AG09309 (cell line): ENCODE data around the gene ST3GAL3.

Experiments used
- DNase-seq: peaks from one replicate; pipeline ENCODE4 v3.0.0-alpha.2; 2010; ENCODE audit warnings: low read depth
- H3K4me3 ChIP-seq: 2 replicates; pipeline ENCODE4 v1.5.1; 2011; ENCODE audit warnings: mild to moderate bottlenecking, low read depth, low read length, moderate library complexity; ENCODE audit not compliant: control insufficient read depth
- TF ChIP-seq, protein P1 (sequence below): IDR thresholded peaks from 2 replicates; pipeline ENCODE4 v1.5.1; 2011; ENCODE audit warnings: mild to moderate bottlenecking, low read depth, low read length, inconsistent platforms; ENCODE audit not compliant: insufficient read depth, control insufficient read depth; ENCODE audit errors: missing control alignments

ST3GAL3 gene

GRCh38 chr1:43747736-43748135 is 40.4 kb downstream of the ST3GAL3 start:
- no peak overlapping the region for H3K4me3 ChIP-seq
- no peak for DNase-seq
- TF ChIP-seq, protein P1, sequence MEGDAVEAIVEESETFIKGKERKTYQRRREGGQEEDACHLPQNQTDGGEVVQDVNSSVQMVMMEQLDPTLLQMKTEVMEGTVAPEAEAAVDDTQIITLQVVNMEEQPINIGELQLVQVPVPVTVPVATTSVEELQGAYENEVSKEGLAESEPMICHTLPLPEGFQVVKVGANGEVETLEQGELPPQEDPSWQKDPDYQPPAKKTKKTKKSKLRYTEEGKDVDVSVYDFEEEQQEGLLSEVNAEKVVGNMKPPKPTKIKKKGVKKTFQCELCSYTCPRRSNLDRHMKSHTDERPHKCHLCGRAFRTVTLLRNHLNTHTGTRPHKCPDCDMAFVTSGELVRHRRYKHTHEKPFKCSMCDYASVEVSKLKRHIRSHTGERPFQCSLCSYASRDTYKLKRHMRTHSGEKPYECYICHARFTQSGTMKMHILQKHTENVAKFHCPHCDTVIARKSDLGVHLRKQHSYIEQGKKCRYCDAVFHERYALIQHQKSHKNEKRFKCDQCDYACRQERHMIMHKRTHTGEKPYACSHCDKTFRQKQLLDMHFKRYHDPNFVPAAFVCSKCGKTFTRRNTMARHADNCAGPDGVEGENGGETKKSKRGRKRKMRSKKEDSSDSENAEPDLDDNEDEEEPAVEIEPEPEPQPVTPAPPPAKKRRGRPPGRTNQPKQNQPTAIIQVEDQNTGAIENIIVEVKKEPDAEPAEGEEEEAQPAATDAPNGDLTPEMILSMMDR, result no peak

DNA sequence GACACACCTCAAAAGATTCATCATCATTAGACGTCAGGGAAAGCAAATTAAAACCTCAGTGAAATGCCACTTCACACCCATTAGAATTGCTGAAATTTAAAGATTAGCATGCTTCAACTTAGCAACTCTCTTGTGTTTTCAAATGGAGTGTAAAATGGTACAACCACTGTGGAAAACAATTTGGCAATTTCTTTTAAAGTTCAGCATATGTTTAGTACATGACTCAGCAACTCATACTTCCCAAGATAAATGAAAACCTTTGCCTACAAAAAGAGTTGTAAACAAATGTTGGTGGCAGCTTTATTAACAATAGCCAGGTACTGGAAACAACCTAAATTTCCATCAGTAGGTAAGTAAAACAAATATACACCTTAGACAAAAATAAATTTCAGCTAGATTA is 42.7 kb downstream of the ST3GAL3 start:
- TF ChIP-seq, protein P1, result no peak
- no peak for DNase-seq
- no peak overlapping the region for H3K4me3 ChIP-seq

DNA sequence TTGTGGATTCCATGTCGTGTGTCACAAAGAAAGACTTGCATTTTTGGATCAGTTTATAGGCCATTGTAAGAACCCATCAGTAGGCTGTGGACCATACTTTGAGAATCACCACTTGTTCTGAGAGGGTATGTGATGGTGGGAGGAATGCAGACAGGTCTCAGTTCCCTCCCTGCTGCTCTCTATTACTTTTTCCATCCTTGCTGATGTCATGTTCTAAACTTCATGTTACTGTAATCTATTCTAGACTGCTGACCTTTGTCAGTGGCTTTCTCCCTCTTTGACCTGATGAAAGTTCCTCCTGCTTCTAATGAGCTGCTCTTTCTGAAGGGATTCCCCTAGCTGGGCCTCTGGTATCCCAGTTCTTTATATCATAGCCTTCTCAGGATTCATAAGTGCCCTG is 46.1 kb downstream of the ST3GAL3 start:
- TF ChIP-seq, protein P1, result no peak
- H3K4me3 ChIP-seq, result no peak overlapping the region
- no peak for DNase-seq

DNA sequence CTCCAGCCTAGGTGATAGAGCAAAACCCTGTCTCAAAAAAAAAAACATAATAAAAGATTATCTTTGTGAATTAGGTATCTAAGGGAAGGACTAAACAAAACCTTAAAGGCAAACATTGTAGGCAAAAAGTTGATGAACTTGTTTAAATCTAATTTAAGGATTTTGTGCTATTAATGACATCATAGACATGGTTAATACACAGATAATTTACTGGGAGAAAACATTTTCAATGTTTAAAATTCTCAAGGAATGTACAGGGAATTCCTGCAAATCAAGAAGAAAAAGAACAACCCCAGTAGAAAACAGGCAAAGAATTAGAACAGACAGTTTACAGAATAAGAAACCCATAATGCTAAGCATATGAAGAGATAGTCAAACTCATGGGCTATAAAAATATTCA is 47.6 kb downstream of the ST3GAL3 start:
- DNase-seq, result no peak
- no peak overlapping the region for H3K4me3 ChIP-seq
- TF ChIP-seq, protein P1, result no peak

DNA sequence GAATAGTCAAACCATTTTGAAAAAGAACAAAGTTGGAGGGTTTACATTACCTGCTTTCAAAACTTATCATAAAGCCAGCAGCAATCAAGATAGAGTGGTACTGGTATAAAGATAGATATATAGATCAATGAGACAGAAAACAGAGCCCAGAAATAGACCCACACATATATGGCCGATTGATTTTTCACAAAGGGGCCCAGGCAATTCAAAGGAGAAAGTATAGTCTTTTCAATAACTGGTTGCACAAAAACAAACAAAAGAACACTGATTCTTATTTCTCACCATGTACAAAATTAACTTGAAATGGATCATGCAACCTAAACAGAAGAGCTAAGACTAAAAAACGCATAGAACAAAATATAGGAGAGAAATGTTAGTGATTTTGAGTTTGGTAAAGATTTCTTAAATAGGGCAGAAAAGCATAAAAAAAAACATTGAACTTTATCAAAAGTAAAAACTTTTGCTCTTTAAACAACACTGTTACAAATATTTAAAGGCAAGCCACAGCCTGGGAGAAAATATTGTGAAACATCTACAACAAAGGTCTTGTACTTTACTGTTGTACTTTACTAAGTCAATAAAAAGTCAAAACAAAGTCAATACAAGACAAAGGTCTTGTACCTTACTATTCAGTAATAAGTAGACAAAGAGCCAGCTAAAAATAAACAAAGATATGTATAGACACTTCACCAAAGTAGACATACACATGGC is 50.2 kb downstream of the ST3GAL3 start:
- TF ChIP-seq, protein P1, result no peak
- no peak overlapping the region for H3K4me3 ChIP-seq
- DNase-seq, result no peak

DNA sequence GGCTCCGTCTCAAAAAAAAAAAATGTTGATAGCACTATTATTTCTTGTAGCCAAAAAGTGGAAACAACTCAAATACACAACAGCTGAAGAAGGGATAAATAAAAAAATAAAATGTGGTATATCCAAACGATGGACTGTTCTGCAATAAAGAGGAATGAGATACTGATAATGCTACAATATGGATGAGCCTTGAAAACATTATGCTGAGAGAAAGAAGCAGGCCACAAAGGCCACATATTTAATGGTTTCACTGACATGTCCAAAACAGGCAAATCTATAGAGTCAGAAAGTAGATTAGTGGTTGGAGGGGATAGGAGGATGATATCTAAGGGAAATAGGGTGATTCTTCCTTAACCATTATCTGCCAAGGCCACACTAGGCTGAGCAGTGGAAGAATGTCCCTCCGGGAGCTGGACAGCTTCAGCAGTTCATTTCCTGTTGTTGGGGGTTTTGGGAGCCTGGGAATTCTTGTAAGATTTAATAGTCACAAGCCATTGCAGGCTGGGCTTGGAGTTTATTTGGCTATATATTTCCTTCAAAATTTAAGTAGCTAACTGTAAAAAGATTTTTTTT is 53.5 kb downstream of the ST3GAL3 start:
- DNase-seq, result no peak

More for the DNA sequence above, 53.5 kb downstream of the ST3GAL3 start:
- no peak overlapping the region for H3K4me3 ChIP-seq
- TF ChIP-seq, protein P1, result no peak
